HL-60/S4 treated with retinoic acid at 250 ng/mL for 4 days and 3 days (cell line): ENCODE measurements around the gene BBC3.

Experiments
- in situ Hi-C: fragments of 300-500 bp; cut with MboI; formaldehyde crosslinking; loops from 2 replicates; pipeline ENCODE4 v1.7.0; 2022; ENCODE audit warnings: low sequenced_read_pairs

Gene BBC3

GRCh38 chr19:47232422-47233211, 1.6 kb upstream of the BBC3 start:
- in situ Hi-C loops, result no loop called here

GRCh38 chr19:47231215-47232054, 436 bp upstream of the BBC3 start:
- in situ Hi-C loops, result no loop called here

- in situ Hi-C loops, result no loop called here
Observed at GRCh38 chr19:47230054-47230920, 712 bp downstream of the BBC3 start.

DNA sequence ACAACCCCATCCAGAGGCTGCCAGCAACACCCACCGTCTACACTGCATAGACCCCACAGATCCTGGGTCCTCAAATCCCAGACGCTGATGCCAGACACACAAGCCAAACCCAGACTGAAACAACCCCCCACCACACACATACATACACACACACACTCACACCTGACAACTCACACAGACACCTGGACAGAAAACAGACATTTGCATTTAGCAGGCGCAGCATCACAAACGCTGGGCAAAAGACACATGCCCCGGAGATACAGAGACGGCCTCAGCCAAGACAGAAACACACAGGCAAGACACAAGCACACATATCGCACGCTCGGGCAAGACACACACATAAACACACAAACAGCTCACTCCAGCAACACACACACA, 1.3 kb downstream of the BBC3 start:
- in situ Hi-C loops, result no loop called here

DNA sequence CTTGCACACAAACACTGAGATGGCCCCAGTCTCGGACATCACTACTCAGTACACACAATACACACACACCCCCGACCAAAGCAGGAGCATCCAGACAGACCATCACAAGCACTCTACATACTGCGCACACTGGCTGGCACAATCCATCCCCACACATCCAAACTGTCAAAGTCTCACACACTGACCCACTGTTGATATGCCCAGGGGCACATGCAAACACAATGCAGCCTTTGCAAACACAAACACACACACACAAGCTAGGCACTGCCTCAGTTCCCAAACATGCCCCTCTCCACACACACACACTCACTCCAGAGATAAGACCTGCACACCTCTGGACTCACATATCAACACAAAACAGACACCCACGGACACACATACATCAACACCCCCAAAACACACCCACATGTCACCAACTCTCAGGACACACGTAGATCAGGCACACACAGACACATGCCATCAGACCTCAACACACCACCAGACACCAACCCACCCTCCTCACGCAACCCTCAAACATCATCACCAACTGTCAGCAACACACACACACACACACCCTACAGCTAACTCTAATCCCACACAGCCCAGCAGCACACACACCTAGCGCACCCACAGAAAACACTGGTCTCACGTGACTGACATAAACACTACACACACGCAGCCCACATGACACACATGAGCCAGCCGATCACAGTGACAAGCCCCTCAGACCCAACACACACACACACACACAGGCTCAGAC, 1.9 kb downstream of the BBC3 start:
- in situ Hi-C loops, result no loop called here

DNA sequence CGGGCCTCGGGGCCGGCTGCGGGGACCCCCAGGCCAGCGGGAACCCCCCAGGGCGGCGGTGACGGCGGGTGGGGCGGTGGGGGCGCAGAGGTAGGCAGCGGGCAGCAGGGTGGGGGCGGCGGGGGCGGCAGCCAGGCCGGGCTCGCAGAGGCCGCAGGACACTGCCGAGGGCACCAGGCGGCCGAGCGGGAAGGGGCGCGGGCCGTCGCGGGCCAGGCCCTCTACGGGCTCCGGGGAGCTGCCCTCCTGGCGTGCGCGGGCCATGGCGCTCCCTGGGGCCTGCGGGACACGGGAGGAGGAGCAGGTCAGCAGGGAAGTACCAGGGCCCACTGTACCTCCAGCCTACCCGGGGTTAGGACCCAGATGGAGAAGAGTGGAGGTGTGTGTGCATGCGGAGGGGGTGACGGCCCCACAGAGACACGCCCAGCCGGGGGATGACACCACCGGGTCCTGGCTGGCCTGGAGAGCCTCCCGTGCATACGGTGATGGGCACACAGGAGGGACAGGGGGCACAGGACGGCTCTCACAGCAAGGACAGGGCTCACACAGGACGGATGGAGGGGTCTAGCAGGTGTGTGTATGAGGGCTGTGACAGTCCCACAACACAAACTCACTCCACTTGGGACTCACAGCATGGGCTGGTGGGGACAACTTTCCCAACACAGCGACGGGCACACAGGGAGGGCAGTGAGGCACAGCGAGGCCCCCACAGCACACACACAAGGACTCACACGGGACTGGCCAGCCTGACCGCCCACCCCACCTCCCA, 2.6 kb downstream of the BBC3 start:
- in situ Hi-C loops, result no loop called here

GRCh38 chr19:47227352-47228167, 3.4 kb downstream of the BBC3 start:
- in situ Hi-C loops, result no loop called here

GRCh38 chr19:47226426-47227351, 4.3 kb downstream of the BBC3 start:
- in situ Hi-C loops, result no loop called here

- in situ Hi-C loops, result no loop called here
Observed at GRCh38 chr19:47225746-47226425, 5.1 kb downstream of the BBC3 start.

GRCh38 chr19:47221890-47222289, 9.1 kb downstream of the BBC3 start:
- in situ Hi-C loops, result no loop called here

DNA sequence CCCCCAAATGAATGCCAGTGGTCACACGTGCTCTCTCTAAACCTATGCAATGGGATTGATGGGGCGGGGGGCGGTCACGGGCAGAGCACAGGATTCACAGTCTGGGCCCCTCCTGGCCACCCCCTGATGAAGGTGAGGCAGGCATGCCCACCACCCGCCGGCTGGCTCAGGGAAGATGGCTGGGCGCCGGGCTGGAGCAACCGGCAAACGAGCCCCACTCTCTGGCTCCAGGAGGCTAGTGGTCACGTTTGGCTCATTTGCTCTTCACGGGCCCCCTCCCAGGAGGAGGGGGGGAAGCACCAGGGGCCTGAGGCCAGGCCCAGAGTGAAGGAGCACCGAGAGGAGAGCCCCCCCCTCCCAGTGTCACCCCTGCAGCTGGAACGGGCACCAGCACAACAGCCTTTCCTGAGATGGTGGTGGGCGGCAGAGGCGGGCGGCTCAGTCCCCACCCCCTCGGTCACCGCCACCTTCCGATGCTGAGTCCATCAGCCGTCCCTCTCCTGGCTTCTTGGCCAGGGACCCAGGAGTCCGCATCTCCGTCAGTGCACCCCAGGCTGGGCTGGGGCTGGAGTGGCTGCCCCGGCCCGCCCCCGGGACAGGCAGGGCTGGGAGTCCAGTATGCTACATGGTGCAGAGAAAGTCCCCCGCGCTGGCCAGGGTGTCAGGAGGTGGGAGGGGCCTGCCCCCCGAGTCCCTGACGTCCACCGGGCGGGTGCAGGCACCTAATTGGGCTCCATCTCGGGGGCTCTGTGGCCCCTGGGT, 9.7 kb downstream of the BBC3 start:
- in situ Hi-C loops, result no loop called here

DNA sequence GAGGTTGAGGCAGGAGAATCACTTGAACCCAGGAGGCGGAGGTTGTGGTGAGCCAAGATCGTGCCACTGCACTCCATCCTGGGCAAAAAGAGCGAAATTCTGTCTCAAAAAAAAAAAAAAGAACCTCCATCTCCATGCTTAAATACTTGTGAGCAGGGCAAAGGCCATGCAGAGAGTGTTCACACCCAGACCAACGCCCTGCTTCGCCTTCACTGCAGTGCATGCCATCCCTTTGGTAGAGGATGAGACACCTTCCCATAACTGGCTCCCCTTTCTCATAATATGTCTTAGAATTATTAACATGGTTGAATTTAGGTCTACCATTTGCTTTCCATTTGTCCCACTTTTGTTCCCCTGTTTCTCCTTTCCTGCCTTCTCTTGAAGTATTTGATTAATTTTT, 15.4 kb downstream of the BBC3 start:
- in situ Hi-C loops, result no loop called here

GRCh38 chr19:47210689-47211316, 20.2 kb downstream of the BBC3 start:
- in situ Hi-C loops, result no loop called here

DNA sequence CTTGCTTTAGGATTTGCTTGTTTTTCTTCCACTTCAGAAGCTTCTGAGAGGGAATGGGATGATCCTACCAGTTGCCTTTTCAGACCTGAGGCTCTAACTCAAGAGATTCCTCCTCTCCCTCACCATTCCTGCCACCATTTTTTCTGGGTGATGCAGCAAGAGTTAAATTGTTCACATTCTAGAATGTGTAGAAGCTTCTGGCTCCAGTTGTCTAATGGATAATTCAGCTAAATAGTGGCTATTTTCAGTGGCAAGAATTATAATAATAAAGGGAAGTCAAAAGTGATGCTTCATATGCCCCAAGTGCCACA, 20.9 kb downstream of the BBC3 start:
- in situ Hi-C loops, result no loop called here

- in situ Hi-C loops, result no loop called here
Observed at GRCh38 chr19:47209319-47210179, 21.4 kb downstream of the BBC3 start.
